Measurements from ENCODE around the gene CMIP.

CMIP gene

DNA sequence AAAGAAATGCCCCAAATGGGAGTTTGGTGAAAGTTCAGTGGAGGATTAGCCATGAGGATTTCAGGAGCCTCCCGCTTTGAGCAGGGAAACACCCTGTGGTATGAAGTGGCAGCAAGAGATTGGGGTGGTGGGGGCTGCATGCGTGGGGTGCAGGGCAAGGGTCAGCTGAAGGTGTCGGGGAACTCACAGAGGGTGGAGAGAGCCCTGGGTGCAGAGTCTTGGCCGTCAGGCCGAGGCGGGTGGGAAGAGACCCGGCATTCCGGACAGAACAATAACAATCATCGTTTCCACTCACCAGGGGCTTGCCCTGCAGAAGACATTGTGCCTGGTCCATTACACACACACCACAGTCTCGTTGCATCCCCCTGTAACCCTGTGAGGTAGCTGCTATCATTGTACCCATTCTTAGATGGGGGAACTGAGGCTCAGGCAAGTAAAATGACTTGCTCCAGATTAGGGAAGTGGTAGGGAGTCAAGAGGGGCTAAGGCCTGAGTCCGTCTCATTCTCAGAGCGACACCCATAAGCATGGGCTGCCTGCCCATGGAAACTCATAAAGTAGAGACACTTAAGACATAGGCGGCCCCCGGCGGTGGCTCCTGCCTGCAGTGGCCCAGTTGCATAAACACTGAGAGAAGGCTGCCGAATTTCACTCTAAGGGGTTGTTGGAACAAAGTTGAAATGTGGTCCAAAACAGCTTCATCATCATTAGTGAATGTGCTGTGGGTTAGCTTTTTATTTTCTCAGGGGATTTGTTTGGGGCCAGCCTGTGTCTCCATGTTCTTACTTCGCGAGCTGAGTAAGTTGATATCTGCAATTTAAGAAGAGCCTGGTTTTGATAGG, 93.3 kb downstream of the CMIP start:
- DNase-seq, result no peak

DNA sequence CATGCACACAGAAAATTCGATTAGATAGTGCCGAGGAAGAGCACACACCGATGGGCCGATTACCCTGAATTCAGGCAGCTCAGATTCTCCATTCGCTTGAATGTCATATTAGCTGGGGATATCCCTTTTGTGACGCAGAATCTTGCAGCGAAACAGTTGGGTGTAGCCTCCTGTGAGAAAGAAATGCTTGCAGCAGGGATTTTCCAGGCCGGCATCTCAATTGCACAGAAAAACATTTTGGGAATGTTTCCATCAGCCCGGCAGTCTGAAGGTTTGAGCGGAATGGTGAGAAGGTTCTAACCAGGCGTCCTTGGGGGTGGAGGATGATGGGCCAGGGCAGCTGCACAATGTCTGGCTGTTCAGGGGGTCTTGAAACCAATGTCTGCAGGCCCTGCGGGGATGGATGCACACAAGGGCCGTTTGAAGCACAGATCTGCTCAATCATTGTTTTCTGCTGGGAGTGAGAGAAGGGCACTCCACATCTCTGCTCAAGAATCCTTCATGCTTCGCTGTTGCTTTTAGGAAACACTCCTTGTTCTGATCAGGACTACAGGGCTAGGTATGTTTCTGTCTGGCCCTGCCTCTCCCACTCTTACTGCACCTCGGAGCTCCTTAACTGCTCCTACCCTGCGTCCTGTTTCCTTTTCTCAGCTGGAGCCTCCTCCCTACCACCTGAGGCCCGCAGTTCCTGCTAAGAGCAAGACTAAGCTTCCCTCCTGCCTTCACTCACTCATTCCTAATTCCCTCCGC, 94.6 kb downstream of the CMIP start:
- DNase-seq, result no peak

GRCh38 chr16:81539759-81540472, 95.3 kb downstream of the CMIP start:
- DNase-seq, result no peak

GRCh38 chr16:81541314-81541713, 96.7 kb downstream of the CMIP start:
- DNase-seq, result no peak

GRCh38 chr16:81542609-81543570, 98.3 kb downstream of the CMIP start:
- no peak for DNase-seq

DNA sequence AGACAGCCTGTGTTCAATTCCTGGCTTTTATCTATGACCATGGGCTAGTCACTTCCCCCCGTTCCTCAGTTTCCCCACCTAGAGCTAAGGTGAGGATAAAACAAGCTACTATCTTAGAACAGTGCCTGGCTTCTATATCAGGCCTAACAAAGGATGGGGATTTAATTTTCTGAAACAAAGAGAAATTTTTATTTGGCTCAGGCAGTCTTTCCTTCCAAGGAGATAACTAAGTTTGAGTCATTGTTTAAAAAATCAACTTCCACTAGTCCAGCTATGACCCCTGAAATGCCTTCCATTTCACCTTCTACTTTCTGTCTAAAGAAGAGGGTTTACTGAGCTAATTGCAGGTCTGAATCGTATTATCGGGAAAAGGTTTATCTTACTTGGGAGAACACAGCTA, 99.0 kb downstream of the CMIP start:
- DNase-seq, result no peak

DNA sequence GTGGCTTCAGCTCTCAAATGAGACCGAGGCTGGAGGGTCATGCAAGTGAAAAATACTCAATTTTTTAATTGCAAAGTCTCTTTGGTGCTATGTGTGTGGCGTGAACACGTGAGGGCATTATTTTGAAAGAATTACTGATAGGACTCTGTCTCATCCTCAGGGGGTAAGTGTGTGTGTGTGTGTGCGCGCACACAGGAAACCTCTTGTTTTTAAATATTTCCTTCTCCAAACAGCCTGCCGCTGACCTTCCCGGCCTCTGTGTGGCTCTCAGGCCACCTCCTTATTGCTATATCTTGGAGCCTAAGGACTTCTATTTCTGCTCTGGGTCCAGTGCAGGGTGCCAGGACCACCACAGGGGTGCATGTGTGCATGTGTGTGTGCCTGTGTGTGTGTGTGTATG, 99.7 kb downstream of the CMIP start:
- no peak for DNase-seq

DNA sequence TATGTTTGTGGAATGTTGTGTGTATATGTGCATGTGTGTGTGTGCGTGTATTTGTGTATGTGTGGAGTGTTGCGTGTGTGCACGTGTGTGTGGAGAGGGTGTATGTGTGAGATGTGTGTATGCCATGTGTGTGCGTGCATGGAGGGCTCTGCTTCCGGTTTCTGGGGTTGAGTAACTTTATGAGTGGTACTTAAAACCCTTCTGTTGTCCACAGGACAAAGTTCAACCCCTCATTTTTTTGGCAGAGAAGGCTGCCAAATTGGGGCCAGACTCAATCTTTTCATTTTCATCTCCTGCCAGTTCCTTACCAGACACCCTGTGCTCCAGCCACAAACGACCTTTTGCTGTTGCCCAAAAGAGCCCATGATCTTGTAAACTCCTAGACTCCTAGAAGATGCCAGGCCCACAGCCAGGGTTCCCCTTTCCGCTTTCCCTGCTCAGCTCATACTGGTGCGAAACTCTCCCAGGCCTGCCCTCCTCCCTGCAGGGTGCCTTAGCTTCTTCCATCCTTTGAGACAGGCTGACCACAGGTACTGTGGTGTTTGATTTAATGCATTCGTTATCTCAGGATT, 100.2 kb downstream of the CMIP start:
- no peak for DNase-seq

DNA sequence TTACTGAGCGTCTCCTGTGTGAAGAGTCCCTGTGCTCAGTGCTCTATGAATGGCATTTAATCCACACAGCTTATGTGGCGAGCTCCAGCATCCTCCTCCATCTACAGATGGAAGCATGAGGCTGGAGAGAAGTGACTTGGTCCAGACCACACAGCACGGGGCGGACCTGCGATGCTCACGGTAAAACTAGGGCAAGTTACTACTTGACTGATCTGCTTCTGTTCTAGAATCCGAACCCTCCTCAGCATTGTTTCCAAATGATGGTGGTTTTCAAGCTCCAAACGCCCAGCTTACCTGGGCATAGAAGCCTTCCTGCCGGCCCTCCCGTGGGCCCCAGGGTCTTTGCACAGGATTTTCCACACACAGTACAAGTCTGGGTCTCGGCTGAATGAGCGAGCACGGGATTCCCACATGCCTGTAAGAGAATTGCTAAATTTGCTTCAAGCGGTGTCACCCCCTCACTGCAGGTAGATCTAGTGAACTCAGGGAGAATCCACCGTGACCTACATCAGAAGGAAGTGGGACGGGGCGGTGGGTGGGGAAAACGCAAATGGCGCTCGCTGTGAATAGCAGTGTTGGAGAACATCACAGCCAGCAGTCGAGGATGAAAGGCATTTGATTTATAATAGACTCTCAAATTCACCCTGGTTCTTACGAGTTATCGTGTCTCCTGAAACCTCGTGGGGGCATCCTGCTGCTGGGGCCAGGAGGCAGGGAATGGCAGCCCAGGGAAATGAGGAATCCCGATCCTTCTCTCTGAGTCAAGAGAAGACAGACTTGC, 101.1 kb downstream of the CMIP start:
- DNase-seq, result no peak

DNA sequence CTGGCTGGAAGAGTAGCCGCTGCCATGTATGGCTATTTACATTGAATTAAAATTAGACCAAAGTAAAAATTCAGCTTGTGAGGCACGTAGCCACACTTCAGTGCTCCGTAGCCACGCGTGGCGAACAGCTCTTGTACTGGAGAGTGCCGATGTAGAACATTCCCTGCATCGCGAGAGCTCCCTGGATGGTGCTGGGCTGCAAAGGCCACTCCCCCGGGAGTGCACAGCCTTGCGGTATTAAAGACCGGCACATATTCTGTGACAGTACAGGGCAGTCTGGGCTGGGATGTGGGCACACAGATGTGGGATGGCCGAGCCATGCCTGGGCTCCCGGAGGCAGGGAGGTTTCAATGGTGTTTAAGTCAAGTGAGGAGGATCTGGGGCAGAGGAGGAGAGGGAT, 102.2 kb downstream of the CMIP start:
- DNase-seq, result no peak

DNA sequence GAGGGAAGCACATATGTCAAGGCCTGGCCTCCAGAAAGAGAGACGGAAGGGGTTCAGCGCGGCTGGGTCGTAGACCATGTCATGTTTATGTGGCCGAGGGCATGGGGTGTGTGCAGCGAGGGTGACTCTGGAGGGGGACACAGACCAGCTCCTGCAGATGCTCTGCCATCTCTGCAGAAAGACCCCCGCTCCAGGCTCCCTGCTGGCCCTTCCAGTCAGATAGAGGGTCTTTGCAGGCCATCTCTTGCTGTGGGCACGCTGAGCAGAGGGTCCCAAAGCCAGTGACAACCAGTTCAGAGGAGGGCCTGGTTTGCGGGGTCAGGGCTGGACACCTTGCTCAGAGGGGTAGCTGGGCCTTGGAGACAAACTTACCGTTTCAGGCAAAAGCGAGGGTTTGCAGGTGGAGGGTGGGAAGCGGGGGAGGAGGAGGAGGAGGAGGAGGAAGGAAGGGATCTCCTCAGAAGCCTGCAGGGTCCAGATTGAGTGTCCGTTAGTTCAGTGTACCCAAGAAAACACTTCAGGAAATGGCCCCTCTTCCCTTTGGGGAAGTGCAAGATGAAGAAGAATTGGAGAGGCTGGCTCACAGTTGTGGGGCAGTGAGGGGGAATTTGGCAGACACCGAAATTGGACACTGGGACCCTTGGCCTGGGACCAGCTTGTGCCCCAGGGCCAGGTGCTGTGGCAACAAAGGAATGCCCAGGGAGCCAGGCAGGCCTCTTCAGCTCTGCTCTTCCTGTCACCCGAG, 102.8 kb downstream of the CMIP start:
- no peak for DNase-seq

DNA sequence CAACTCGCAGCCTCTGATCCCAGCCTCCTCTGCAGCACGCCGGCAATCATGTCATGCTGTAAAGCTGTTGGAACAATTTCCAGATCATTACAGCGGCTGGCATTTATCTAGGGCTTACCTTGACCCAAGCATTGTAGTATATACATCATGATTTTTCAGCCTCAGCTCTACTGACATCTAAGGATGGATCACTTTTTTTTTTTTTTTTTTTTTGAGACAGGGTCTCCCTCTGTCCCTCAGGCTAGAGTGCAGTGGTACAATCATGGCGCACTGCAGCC, 103.3 kb downstream of the CMIP start:
- DNase-seq, result no peak

DNA sequence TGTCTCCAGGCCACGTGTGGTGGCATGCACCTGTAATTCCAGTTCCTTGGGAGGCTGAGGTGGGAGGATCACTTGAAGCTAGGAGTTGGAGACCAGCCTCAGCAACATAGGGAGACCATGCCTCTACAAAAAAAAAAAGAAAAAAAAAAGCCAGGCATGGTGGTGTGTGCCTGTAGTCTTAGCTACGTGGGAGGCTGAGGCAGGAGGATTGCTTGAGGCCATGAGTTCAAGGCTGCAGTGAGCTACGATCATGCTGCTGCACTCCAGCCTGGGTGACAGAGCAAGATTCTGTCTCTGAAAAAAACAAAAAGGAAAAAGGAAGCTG, 103.9 kb downstream of the CMIP start:
- DNase-seq, result no peak

- DNase-seq, result no peak
These were observed 104.4 kb downstream of the CMIP start for GRCh38 chr16:81548876-81549546.

DNA sequence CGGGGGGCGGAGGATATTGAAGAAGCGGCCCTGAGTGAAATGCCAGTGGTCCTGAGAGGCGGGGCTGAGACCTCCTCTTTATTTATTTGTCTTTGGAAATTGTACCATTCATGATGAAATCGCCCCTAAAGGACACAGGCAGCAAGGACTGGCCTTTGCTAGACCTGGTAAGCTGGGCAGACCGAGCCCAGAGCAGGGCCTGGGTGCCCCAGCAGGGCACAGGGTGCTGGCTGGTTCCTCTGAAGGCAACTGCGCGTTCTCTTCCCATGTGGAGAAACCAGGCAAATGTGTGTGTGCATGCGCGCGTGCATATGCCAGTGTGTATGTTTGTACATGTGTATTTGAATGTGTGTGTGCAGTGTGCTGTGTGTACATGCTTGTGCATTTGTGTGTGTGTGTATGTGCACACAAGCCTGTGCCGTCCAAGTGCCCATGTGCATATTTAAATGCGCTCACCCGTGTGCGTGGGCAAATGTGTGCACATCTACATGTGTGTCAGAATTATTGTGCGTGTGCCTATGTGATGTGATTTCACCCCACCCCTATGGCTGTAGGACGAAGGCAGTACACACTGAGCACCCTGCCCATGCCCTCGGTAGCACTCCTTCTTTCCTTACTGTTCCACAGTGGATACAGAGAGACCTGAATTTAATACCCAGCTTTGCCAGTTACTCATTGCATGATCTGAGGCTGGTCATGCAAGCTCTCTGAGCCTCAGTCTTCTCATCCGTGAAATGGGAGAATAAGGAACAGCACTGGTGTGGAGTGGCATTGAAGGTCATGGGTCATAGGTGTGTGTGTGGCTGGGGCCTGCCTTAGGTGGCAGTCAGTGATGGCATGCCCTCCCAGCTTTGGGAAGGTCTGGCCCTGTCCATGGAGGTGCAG, 105.2 kb downstream of the CMIP start:
- DNase-seq, result no peak

DNA sequence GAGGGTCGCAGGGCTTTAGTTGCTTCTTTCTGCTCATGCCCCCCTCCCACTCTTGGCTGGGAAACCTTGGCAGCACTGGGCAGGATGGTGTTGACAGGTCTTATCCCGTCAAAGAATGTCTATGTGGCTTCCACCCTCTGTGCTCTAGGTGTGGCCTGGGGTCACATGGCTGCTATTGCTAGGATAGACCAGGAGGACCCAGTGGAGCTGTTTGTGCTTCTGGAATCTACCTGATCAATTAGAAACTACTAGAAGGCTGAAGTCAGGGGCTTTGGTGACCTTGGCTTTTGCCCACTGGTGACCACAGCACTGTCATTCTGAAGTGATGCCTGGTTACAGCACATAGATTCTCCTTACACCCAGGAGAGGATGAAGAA, 105.8 kb downstream of the CMIP start:
- no peak for DNase-seq

- DNase-seq, result no peak
These were observed 106.7 kb downstream of the CMIP start for GRCh38 chr16:81551151-81551808.

- DNase-seq, result no peak
These were observed 107.3 kb downstream of the CMIP start for GRCh38 chr16:81551821-81552304.

DNA sequence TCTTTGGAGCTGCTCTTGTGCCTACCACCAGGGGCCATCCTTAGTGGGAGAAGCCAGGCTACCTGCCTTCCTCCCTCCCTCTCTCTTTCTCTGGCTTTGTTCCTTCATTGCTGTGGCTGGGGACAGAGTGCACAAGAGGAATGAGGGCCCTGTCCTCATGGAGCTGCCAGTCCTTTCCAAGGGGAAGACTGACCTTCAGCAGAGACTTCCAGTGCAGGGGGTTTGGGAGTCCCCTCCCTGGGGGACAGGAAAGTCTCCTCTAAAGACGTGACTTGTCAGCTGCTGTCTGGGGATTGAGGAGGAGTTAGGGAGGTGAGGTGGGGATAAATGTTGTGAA, 108.1 kb downstream of the CMIP start:
- DNase-seq, result no peak
